MM.1S (cell line): ENCODE measurements around the gene ZNF521.

Experiments
- EZH2 ChIP-seq: fragments of 300-600 bp; sonication (generic); optimal IDR thresholded peaks from 2 replicates; pipeline ENCODE3; 2017; ENCODE audit warnings: low read depth, mild to moderate bottlenecking, antibody characterized with exemption, low read length, mixed read lengths
- TF ChIP-seq, protein P1 (sequence below): fragments of 300-600 bp; sonication (generic); IDR thresholded peaks from 2 replicates; pipeline ENCODE4 v1.5.1; 2016; ENCODE audit warnings: antibody characterized with exemption, low read length, mixed read lengths

DNA sequence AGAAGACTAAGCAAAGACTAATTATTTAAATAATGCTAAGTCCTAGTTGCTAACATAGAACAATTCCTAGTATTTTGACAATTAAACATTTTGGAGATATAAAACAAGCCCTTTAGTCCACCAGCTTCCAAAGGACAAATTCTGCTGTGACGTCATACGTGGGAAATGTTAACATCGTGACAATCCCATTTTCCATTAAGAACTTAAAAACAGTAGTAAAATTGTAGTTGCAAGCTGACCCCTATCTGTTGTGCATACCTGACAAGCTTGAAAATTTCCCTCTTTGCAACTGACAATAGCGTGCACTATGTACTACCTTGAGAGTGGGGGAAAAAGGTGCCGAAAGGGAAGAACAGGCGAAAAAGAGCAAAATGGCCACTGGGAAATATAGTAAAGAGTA lies 279.8 kb downstream of the ZNF521 start:
- TF ChIP-seq, protein P1, sequence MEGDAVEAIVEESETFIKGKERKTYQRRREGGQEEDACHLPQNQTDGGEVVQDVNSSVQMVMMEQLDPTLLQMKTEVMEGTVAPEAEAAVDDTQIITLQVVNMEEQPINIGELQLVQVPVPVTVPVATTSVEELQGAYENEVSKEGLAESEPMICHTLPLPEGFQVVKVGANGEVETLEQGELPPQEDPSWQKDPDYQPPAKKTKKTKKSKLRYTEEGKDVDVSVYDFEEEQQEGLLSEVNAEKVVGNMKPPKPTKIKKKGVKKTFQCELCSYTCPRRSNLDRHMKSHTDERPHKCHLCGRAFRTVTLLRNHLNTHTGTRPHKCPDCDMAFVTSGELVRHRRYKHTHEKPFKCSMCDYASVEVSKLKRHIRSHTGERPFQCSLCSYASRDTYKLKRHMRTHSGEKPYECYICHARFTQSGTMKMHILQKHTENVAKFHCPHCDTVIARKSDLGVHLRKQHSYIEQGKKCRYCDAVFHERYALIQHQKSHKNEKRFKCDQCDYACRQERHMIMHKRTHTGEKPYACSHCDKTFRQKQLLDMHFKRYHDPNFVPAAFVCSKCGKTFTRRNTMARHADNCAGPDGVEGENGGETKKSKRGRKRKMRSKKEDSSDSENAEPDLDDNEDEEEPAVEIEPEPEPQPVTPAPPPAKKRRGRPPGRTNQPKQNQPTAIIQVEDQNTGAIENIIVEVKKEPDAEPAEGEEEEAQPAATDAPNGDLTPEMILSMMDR: no peak
- TF ChIP-seq EZH2: no peak
